GM21825 (cell line): Measurements from ENCODE around the gene LGALSL.

Experiments used
- ATAC-seq: cut with Tn5 transposase; IDR thresholded peaks from one replicate; pipeline ENCODE4 v1.9.1; 2021; ENCODE audit warnings: mild to moderate bottlenecking, moderate library complexity; ENCODE audit not compliant: unreplicated experiment

Gene LGALSL

GRCh38 chr2:64492272-64492671 is 38.3 kb downstream of the LGALSL start:
- no peak for ATAC-seq

- no peak for ATAC-seq
Observed at GRCh38 chr2:64492821-64493220, 38.9 kb downstream of the LGALSL start.

GRCh38 chr2:64493788-64494187 is 39.8 kb downstream of the LGALSL start:
- ATAC-seq: no peak

GRCh38 chr2:64498438-64498837 is 44.5 kb downstream of the LGALSL start:
- ATAC-seq: no peak

- ATAC-seq: no peak
Observed at GRCh38 chr2:64500549-64500948, 46.6 kb downstream of the LGALSL start.

GRCh38 chr2:64501946-64502345 is 48.0 kb downstream of the LGALSL start:
- ATAC-seq: no peak

GRCh38 chr2:64502860-64503259 is 48.9 kb downstream of the LGALSL start:
- no peak for ATAC-seq

GRCh38 chr2:64504774-64505720 is 51.1 kb downstream of the LGALSL start:
- ATAC-seq: no peak

- no peak for ATAC-seq
Observed at GRCh38 chr2:64506686-64507085, 52.7 kb downstream of the LGALSL start.
